PFSK-1 (cell line): Measurements from ENCODE around the gene ZHX3.

Source experiments
- FOXP2 ChIP-seq: optimal IDR thresholded peaks from 2 replicates; pipeline ENCODE3; 2011; ENCODE audit warnings: borderline replicate concordance, control low read depth, inconsistent platforms; ENCODE audit not compliant: insufficient read depth; ENCODE audit errors: extremely low read length, extremely low read depth
- POLR2AphosphoS5 ChIP-seq: IDR thresholded peaks from 2 replicates; pipeline ENCODE4 v1.6.1; 2012; ENCODE audit warnings: low read depth, mild to moderate bottlenecking, control low read depth, low read length, moderate library complexity
- SIN3A ChIP-seq: IDR thresholded peaks from 2 replicates; pipeline ENCODE4 v1.6.1; 2012; ENCODE audit warnings: mild to moderate bottlenecking, low read length, moderate library complexity, borderline replicate concordance; ENCODE audit not compliant: insufficient read depth
- TAF1 ChIP-seq: IDR thresholded peaks from 2 replicates; pipeline ENCODE4 v1.6.1; 2012; ENCODE audit warnings: low read length, control low read depth, borderline replicate concordance; ENCODE audit not compliant: insufficient read depth
- TF ChIP-seq, protein P1 (sequence below), 2 experiments: IDR thresholded peaks; 2 replicates each; pipeline versions ENCODE4 v1.6.1 to v1.8.0; 2011 to 2012; ENCODE audit warnings: low read depth in 2 of 2, low read length in 2 of 2, control low read depth in 1 of 2, inconsistent platforms in 1 of 2, mild to moderate bottlenecking in 1 of 2, moderate library complexity in 1 of 2; ENCODE audit not compliant: insufficient read depth in 1 of 2

ZHX3 gene

DNA sequence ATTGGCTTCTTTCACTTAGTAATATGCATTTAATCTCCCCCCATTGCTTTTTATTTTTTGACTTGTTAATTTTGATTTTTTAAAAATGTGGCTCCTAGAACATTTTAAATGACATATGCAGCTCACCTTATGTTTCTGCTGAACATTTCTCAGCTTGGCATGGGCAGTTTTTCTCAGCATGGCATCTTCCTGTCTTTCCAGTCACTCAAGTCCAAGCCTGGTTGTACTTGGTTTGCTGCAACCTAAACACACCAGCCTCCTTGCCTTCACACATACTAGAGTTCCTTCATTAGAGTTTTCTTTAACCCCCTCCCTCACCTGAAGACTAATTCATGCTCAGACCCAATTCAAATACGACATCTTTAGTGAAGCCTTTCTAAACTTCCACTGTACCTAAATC is 86.4 kb downstream of the ZHX3 start:
- TF ChIP-seq SIN3A: no peak
- no peak for TF ChIP-seq POLR2AphosphoS5
- no peak for TF ChIP-seq TAF1
- TF ChIP-seq, protein P1, sequence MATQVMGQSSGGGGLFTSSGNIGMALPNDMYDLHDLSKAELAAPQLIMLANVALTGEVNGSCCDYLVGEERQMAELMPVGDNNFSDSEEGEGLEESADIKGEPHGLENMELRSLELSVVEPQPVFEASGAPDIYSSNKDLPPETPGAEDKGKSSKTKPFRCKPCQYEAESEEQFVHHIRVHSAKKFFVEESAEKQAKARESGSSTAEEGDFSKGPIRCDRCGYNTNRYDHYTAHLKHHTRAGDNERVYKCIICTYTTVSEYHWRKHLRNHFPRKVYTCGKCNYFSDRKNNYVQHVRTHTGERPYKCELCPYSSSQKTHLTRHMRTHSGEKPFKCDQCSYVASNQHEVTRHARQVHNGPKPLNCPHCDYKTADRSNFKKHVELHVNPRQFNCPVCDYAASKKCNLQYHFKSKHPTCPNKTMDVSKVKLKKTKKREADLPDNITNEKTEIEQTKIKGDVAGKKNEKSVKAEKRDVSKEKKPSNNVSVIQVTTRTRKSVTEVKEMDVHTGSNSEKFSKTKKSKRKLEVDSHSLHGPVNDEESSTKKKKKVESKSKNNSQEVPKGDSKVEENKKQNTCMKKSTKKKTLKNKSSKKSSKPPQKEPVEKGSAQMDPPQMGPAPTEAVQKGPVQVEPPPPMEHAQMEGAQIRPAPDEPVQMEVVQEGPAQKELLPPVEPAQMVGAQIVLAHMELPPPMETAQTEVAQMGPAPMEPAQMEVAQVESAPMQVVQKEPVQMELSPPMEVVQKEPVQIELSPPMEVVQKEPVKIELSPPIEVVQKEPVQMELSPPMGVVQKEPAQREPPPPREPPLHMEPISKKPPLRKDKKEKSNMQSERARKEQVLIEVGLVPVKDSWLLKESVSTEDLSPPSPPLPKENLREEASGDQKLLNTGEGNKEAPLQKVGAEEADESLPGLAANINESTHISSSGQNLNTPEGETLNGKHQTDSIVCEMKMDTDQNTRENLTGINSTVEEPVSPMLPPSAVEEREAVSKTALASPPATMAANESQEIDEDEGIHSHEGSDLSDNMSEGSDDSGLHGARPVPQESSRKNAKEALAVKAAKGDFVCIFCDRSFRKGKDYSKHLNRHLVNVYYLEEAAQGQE (IDR thresholded peaks at IDR 0.05; ENCODE audit: insufficient read depth in 1 of 2, low read depth in 2 of 2, low read length in 2 of 2): no peak
- TF ChIP-seq FOXP2: no peak

DNA sequence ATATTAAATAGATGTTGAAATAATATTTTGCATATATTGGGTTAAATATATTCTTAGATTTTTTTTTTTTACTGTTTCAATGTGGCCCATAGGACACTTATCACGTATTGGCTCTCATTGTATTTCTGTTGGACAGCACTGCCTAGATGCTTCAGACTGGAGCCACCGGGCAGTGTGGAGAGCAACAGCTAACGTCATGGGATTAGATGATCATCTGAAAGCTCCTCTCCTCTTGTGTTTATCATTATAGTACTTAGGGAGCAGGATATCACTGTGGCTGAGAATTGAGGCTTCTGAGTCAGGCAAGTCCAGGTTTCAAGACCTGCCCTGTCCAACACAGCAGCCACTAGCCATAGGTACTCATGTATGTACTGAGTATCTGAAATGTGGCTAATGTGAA is 87.4 kb downstream of the ZHX3 start:
- TF ChIP-seq TAF1 (no peak), FOXP2 (no peak), SIN3A (no peak), POLR2AphosphoS5 (no peak)
- TF ChIP-seq, protein P1 (IDR thresholded peaks at IDR 0.05; ENCODE audit: insufficient read depth in 1 of 2, low read depth in 2 of 2, low read length in 2 of 2): no peak

- no peak for TF ChIP-seq POLR2AphosphoS5
- TF ChIP-seq SIN3A: no peak
- TF ChIP-seq, protein P1 (IDR thresholded peaks at IDR 0.05; ENCODE audit: insufficient read depth in 1 of 2, low read depth in 2 of 2, low read length in 2 of 2): no peak
- no peak for TF ChIP-seq TAF1
- no peak for TF ChIP-seq FOXP2
Observed at GRCh38 chr20:41229259-41229658, 88.3 kb downstream of the ZHX3 start.

DNA sequence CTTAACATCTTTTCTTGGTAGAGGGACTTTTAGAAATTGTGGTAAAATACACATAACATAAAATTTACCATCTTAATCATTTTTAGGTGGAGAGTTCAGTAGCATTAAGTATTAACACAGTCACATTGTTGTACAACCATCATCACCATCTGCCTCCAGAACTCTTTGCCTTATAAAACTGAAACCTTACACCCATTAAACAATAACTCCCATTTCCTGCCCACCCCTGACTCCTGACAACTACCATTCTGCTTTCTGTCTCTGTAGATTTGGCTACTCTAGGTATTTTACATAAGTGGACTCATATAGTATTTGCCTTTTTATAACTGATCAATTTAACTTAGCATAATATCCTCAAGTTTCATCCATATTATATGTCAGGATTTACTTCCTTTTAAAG is 88.7 kb downstream of the ZHX3 start:
- no peak for TF ChIP-seq POLR2AphosphoS5

DNA sequence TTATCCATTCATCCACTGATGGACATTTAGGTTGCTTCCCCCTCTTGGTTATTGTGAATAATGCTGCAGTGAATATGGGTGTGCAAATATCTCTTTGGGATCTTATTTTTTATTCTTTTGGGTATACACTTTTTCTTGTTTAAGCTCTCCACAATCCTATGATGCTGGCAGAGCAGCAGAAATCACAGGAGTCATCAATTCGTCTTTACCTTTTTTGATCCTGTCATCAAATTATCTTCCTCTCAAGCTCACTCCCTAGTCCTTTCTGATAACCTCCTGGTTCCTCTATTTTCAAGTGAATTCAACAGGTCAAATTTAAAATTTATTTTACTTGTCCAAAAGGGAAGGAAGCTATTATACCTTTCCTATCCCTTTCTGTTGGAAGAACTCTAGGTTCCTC is 91.1 kb downstream of the ZHX3 start:
- TF ChIP-seq SIN3A: no peak

- TF ChIP-seq POLR2AphosphoS5: no peak
- TF ChIP-seq, protein P1 (IDR thresholded peaks at IDR 0.05; ENCODE audit: insufficient read depth in 1 of 2, low read depth in 2 of 2, low read length in 2 of 2): no peak
- TF ChIP-seq FOXP2: no peak
- no peak for TF ChIP-seq TAF1
- no peak for TF ChIP-seq SIN3A
Observed at GRCh38 chr20:41225091-41225490, 92.4 kb downstream of the ZHX3 start.
